CD4-positive, alpha-beta T cell treated with Interferon alpha-2 for 1 hour (primary cell): ENCODE results near the gene LRRN3.

Experiments used
- DNase-seq, 2 donors: peaks; one replicate each; pipeline ENCODE4 v3.0.0-alpha.2; 2020 to 2022

The LRRN3 gene

DNA sequence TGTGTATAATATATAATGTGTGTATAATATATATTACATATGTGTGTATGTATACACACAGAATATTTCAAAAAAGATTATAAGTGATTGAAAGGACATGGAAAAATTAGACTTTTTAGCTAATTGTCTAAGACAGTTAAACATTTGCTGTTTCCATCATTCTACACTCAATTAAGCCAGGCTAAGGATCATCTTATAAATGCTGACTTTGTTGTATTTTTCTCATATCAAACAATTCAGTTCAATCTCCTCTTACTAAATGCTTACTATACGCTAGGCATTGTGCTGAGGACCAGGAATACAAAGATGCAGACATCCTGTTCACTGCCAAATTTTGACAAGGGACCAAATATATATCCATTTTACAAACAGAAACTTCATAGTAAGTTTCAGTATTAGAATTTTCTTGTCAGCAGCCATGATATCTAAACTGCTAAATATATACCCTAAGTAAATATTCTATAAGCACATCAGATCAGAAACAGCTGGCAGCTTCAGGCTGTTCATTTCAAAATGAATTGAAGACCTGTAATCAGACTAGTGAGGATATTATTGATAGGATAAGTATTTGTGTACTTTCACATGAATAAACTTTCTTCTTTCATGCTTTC, 10.3 kb upstream of the LRRN3 start:
- no peak for DNase-seq

- DNase-seq: no peak
Measured at GRCh38 chr7:111081546-111082267, 9.2 kb upstream of the LRRN3 start.

- DNase-seq: no peak
Measured at GRCh38 chr7:111082351-111082750, 8.6 kb upstream of the LRRN3 start.

- peak; percentile 64 to 77 for DNase-seq
Measured at GRCh38 chr7:111083413-111083812, 7.5 kb upstream of the LRRN3 start.

DNA sequence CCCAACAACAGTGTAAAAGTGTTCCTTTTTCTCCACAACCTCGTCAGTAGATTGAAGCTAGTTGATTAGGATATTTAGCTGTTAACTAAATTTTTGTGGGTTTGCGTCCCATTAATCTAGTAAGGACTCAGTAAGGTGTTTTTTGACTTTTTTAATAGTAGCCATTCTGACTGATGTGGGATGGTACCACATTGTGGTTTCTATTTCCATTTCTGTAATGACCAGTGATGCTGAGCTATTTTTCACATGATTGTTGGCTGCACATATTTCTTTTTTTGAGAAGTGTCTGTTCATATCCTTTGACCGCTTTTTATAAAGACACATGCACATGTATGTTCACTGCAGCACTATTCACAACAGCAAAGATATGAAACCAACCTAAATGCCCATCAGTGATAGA, 5.6 kb upstream of the LRRN3 start:
- DNase-seq: no peak

DNA sequence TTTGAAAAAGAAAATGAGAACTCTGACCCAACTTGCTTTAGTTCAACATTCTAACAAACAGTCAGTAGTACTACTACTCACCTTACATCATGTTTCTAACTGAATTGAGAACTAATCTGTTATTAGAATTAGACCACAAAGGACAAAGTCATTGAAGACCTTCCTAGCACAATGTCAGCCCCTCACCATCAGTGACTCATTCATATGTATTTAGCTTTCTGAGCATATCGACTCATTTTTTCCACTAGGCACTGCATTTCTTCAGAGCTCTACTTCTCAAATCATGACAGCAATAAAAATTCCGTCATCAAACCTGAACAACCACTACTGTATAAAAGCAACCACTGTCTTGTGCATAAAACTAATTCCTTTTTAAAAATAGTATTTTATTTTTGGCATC, 4.4 kb upstream of the LRRN3 start:
- DNase-seq: no peak

DNA sequence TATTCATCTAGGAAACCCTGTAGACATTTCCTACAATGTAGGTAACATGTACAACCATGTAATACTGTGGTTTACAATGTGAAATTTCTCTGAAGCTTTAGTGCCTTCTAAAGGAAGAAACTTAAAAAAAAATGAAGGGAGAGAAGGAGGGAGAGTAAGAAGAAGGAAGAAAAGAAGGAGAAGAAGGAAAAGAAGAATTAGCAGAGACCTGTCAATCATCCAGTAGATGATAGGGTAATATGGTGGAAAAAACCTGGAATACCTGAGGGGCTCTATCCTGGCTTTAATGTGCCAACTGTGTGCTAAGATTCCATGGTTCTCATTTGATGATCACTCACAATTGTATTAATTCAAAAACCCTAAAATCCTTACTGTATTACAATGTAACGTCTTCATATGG, 2.6 kb upstream of the LRRN3 start:
- DNase-seq: no peak

- DNase-seq: peak in 1 of 2 donors; percentile 46
Measured at GRCh38 chr7:111089822-111090426, 1.0 kb upstream of the LRRN3 start.

GRCh38 chr7:111091593-111092358, 849 bp downstream of the LRRN3 start:
- DNase-seq: no peak

GRCh38 chr7:111092406-111093236, 1.7 kb downstream of the LRRN3 start:
- no peak for DNase-seq

DNA sequence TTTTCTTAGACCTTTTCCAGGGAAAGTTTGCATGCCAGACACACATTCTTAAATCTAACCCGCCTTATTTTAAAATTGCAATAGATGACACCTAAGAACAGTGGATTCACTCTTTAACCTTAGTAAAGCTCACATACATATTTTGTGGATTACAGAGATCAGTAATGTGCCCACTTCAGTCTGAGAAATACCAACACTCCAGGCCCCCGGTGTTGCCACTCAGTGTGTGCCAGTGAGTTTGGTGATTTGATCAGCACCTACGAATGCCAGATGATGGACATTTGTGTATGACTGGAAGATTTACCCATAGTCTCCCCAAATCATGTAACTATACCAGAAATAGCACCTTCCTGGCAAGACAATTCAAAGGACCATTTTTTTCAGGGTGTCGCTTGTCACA, 2.6 kb downstream of the LRRN3 start:
- no peak for DNase-seq

DNA sequence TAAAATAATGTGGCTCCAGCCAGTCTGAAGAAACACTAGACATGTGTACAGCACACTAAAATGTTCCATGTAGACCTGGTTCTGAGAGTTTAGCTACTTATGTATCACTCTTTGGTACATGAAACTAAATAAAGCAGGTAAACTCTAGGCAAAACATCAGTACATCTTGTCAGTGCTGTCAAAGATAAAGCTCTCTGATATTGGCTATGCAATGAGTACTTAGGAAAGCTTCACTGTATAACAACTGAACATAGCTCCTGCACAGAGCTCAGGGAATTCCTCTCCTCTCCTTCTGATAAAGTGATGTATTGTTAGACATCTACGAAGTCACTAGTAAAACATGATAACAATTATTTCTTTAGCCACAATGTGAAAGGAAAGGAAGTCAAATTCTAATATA, 3.5 kb downstream of the LRRN3 start:
- DNase-seq: no peak

DNA sequence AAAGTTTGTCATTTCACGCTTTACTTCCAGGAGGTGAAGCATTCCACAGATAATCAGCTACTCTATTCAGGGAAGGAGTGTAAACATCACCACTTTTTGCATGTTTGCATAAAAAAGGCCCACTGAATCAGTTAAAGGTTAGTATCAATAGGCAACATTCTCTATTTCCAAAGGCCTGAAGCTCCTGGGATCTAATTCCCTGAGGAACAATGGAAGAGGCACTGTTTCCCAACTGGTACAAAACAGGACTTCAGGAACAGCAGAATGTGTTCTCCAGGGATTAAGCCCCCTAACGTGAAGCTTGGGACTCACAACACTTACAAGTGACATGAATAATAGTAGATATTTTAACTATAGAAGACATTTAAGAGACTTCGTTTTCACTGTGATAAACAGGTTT, 6.1 kb downstream of the LRRN3 start:
- no peak for DNase-seq

- DNase-seq: peak; percentile 47 to 54
Measured at GRCh38 chr7:111098011-111098925, 7.3 kb downstream of the LRRN3 start.

- DNase-seq: no peak
Measured at GRCh38 chr7:111098926-111099250, 8.0 kb downstream of the LRRN3 start.

- no peak for DNase-seq
Measured at GRCh38 chr7:111101856-111102646, 11.1 kb downstream of the LRRN3 start.

DNA sequence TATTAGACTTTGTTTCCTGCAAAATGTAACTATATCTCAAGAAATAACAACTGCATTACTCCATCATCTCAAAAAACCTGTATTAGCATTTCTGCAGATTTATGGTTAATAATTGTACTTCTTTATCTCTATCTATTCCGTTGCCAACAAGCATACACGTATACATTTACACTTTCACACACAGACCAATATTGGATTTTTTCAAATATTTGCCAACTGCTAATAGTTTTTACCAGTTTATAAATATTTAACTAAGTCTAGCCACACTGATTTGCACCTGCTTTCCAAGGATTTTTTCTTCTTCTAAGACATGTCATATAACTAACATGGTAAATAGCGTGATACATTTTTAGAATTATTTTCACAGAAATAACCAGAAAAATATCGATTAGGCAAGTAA, 12.2 kb downstream of the LRRN3 start:
- DNase-seq: no peak

DNA sequence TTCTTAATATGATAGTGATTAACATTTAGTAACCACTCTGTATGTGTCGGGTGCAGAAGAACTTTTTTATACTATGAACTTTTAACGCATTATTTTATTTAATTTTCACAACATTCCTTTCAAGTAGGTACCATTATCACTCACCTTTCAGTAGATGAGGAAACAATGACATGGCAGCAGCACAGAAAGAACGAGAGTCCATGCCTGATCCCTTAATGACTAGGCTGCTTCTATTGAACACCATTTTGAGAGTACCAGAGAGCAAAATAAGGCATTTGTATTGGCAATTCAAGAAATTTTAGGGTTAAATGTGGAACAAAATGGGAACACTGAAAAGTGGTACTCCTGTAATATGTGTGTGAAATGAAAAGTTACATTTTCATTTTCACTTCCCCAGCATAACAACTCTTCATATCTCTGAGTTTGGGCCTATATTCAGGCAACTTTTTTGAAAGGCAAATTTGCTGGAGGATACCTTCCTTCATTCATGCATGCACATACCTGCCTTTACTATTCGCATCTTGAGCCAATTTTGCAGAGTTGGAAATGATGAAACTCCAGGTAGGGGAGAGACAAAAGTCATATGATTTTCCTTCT, 12.8 kb downstream of the LRRN3 start:
- DNase-seq: no peak

DNA sequence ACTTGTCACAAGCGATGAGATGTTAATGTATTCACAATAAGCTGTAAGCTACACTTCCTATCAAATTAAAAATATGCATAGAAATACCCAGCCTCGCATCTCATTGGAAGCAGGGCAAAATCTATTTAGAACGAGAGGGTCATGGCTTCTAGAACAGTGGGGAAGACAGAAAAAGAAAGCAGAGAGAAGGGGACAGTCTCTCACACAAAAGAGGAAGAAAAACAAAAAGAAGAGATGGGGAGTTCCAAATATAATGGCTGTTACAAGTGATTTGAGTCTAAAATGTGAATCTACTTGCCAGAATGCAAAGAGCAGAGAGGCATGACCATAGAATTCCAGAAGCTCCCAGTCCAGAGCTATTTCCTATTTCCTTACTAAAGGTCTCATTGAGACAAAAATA, 13.8 kb downstream of the LRRN3 start:
- no peak for DNase-seq

GRCh38 chr7:111105269-111105668, 14.3 kb downstream of the LRRN3 start:
- no peak for DNase-seq

- no peak for DNase-seq
Measured at GRCh38 chr7:111107579-111107978, 16.7 kb downstream of the LRRN3 start.
